Caco-2 (cell line): ENCODE results near the gene UBE2J2. TPM values are rescaled to one million over a fixed set of nuclear protein-coding genes. Genes with fewer than 3 reads are reported as not detected.

Experiments used
- BruUV-seq: library from RNA; stranded (reverse); fragments of 400-500 nt; replicated peaks from 2 replicates; lab custom pipeline; 2021; lab: Mats Ljungman, UMichigan
- CTCF ChIA-PET: fragments of 300-600 bp; sonication (Branson Sonifier 250); formaldehyde crosslinking; loops from one replicate; lab custom pipeline; 2022; ENCODE audit warnings: antibody characterized with exemption; lab: Charles Lee
- POLR2A ChIA-PET: fragments of 300-600 bp; sonication (Branson Sonifier 250); formaldehyde crosslinking; loops from one replicate; lab custom pipeline; 2022; ENCODE audit warnings: antibody characterized with exemption; lab: Charles Lee
- DNase-seq, 2 experiments: peaks; one replicate each; pipeline versions ENCODE4 v3.0.0 to v3.0.0-alpha.2; 2020 to 2022
- H3K27me3 ChIP-seq: replicated peaks from 2 replicates; pipeline ENCODE4 v1.6.0; 2011; ENCODE audit warnings: low read length; ENCODE audit not compliant: control insufficient read depth, insufficient read depth
- H3K36me3 ChIP-seq: 2 replicates; pipeline ENCODE4 v1.5.1; 2011; ENCODE audit warnings: low read length; ENCODE audit not compliant: control insufficient read depth, insufficient read depth
- H3K4me1 ChIP-seq: fragments of 250-450 bp; sonication (Bioruptor Pico); 2 replicates; pipeline ENCODE4 v1.5.1; 2020; ENCODE audit warnings: mild to moderate bottlenecking
- H3K4me3 ChIP-seq: 2 replicates; pipeline ENCODE4 v1.5.1; 2011; ENCODE audit warnings: low read depth, mild to moderate bottlenecking, control low read depth, low read length
- H3K9me3 ChIP-seq: fragments of 250-450 bp; sonication (Bioruptor Pico); 2 replicates; pipeline ENCODE4 v1.5.1; 2020; ENCODE audit warnings: mild to moderate bottlenecking, moderate library complexity
- H3K27ac Mint-ChIP-seq: one replicate; pipeline ENCODE4 v1.8.0; 2022; ENCODE audit warnings: mixed read lengths; ENCODE audit not compliant: unreplicated experiment
- H3K27me3 Mint-ChIP-seq: one replicate; pipeline ENCODE4 v1.8.0; 2022; ENCODE audit warnings: mixed read lengths; ENCODE audit not compliant: insufficient read depth, unreplicated experiment
- H3K36me3 Mint-ChIP-seq: one replicate; pipeline ENCODE4 v1.8.0; 2022; ENCODE audit warnings: mild to moderate bottlenecking, mixed read lengths; ENCODE audit not compliant: insufficient read depth, unreplicated experiment
- H3K4me1 Mint-ChIP-seq: one replicate; pipeline ENCODE4 v1.8.0; 2022; ENCODE audit warnings: low read depth, mixed read lengths; ENCODE audit not compliant: unreplicated experiment
- H3K4me3 Mint-ChIP-seq: one replicate; pipeline ENCODE4 v1.8.0; 2022; ENCODE audit warnings: mild to moderate bottlenecking, moderate library complexity, mixed read lengths; ENCODE audit not compliant: unreplicated experiment
- H3K9me3 Mint-ChIP-seq: one replicate; pipeline ENCODE4 v1.8.0; 2022; ENCODE audit warnings: mixed read lengths; ENCODE audit not compliant: unreplicated experiment
- CTCF ChIP-seq, 2 experiments: fragments of 200-600 bp in 1 of 2; IDR thresholded peaks; 1 replicate in 1 of 2; 2 replicates in 1 of 2; pipeline versions ENCODE4 v1.5.1 to v1.8.0; 2011 to 2022; ENCODE audit warnings: antibody characterized with exemption in 1 of 2, control low read depth in 1 of 2, inconsistent platforms in 1 of 2, low read depth in 1 of 2, low read length in 1 of 2, mild to moderate bottlenecking in 1 of 2, moderate library complexity in 1 of 2; ENCODE audit not compliant: insufficient read depth in 1 of 2, severe bottlenecking in 1 of 2, unreplicated experiment in 1 of 2
- intact Hi-C: fragments of 100-400 bp; cut with micrococcal nuclease; formaldehyde crosslinking; loops from one replicate; pipeline ENCODE4 v1.10.0; 2022; ENCODE audit not compliant: unreplicated experiment
- total RNA-seq: library from RNA; stranded (reverse); gene quantifications from 2 replicates; pipeline ENCODE4 v1.2.3, GENCODE V29; 2022

The UBE2J2 gene
- total RNA-seq, 1 experiment from 2014 or later = 57.2 TPM

- intact Hi-C loops = no loop called here
- DNase-seq = no peak
- peaks cover 40% of the 10 kb centered on the region for H3K36me3 Mint-ChIP-seq
- BruUV-seq = no TSS peak
- H3K9me3 ChIP-seq = no peaks in the 10 kb centered on the region
- no peak overlapping the region for H3K4me3 ChIP-seq
- no peaks in the 10 kb centered on the region for H3K27me3 ChIP-seq
- H3K4me1 ChIP-seq = peaks cover 33% of the 10 kb centered on the region
- no peak for TF ChIP-seq CTCF (IDR thresholded peaks at IDR 0.05; ENCODE audit: insufficient read depth in 1 of 2, low read depth in 1 of 2, low read length in 1 of 2, severe bottlenecking in 1 of 2, unreplicated experiment in 1 of 2)
- no peak overlapping the region for H3K27ac Mint-ChIP-seq
- H3K4me1 Mint-ChIP-seq = no peaks in the 10 kb centered on the region
- H3K9me3 Mint-ChIP-seq = no peaks in the 10 kb centered on the region
- H3K36me3 ChIP-seq = no peaks in the 10 kb centered on the region
- H3K4me3 Mint-ChIP-seq = no peak overlapping the region
- ChIA-PET CTCF (interaction anchor here (1.0 kb wide), 1 partner anchor 116 kb away, joined by 3 read pairs; no protein-coding TSS in a partner anchor), POLR2A (interaction anchor here (0.8 kb wide), 1 partner anchor 54 kb away, joined by 3 read pairs; no protein-coding TSS in a partner anchor)
- H3K27me3 Mint-ChIP-seq = no peaks in the 10 kb centered on the region
Observed at GRCh38 chr1:1238702-1239178, 34.9 kb downstream of the UBE2J2 start.

- no peaks in the 10 kb centered on the region for H3K9me3 ChIP-seq
- no peak for TF ChIP-seq CTCF (IDR thresholded peaks at IDR 0.05; ENCODE audit: insufficient read depth in 1 of 2, low read depth in 1 of 2, low read length in 1 of 2, severe bottlenecking in 1 of 2, unreplicated experiment in 1 of 2)
- H3K36me3 ChIP-seq = no peaks in the 10 kb centered on the region
- peaks cover 36% of the 10 kb centered on the region for H3K4me1 ChIP-seq
- no peaks in the 10 kb centered on the region for H3K27me3 ChIP-seq
- intact Hi-C loops = no loop called here
- ChIA-PET CTCF (interaction anchor here (1.0 kb wide), 1 partner anchor 115 kb away, joined by 3 read pairs; no protein-coding TSS in a partner anchor), POLR2A (interaction anchor here (0.8 kb wide), 1 partner anchor 54 kb away, joined by 3 read pairs; no protein-coding TSS in a partner anchor)
- no peak overlapping the region for H3K4me3 Mint-ChIP-seq
- no peaks in the 10 kb centered on the region for H3K9me3 Mint-ChIP-seq
- no peak overlapping the region for H3K27ac Mint-ChIP-seq
- peak in 1 of 2 experiments; percentile 55 for DNase-seq
- no TSS peak for BruUV-seq
- no peak overlapping the region for H3K4me3 ChIP-seq
- peaks cover 43% of the 10 kb centered on the region for H3K36me3 Mint-ChIP-seq
- H3K4me1 Mint-ChIP-seq = no peaks in the 10 kb centered on the region
- H3K27me3 Mint-ChIP-seq = no peaks in the 10 kb centered on the region
Observed at GRCh38 chr1:1237874-1238701, 35.6 kb downstream of the UBE2J2 start.

DNA sequence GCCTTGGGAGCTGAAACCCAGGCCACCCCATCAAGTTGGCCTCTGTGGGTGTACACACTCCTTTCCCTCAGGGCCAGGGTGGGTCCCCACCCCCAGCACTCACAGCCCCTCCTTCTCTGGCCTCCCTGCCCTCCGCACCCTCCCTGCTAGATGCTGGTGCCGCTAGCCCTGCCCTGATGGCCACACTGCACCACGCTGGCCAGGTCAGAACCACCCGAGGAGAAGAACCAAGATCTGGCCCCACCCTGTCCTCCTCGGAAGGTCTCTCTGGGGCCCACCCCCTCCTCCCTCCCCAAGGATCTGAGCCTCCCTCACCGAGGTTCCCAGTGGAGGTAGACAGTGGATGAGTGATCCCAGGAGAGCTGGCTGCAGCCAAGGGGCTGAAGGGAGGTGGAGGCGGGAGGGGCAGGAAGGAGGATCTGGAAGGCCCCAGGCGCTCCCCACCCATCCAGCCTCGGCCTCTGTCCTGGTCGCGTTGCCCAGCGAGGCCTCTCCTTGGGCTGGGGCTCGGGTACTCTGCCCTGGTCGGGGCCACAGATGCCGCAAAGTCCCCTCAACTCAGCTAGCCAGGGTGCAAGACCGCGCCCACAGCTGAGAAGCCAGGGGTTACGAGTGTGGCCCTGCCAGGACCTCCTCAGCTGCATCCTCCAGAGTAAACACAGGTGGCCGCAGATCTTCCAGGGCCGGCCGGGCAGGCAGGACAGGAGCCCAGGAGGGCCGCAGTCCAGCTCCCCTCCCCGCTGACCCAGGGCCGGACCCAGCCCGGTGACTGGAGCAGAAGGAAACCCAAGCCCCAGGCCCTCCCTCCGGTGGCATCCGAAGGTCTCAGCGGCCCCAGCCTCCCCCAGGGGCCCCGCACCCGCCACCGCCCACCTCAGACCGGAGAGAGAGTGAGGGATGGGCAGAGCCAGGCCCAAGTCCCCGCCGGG, 36.4 kb downstream of the UBE2J2 start:
- no peaks in the 10 kb centered on the region for H3K27me3 Mint-ChIP-seq
- no peak overlapping the region for H3K27ac Mint-ChIP-seq
- H3K4me1 Mint-ChIP-seq = no peaks in the 10 kb centered on the region
- H3K27me3 ChIP-seq = no peaks in the 10 kb centered on the region
- H3K36me3 ChIP-seq = no peaks in the 10 kb centered on the region
- ChIA-PET POLR2A (no interaction called here), CTCF (interaction anchor here (0.7 kb wide), 1 partner anchor 152 kb away, joined by 3 read pairs; no protein-coding TSS in a partner anchor)
- no peak overlapping the region for H3K4me3 ChIP-seq
- DNase-seq = no peak
- TF ChIP-seq CTCF (IDR thresholded peaks at IDR 0.05; ENCODE audit: insufficient read depth in 1 of 2, low read depth in 1 of 2, low read length in 1 of 2, severe bottlenecking in 1 of 2, unreplicated experiment in 1 of 2) = no peak
- intact Hi-C loops = no loop called here
- H3K9me3 Mint-ChIP-seq = no peaks in the 10 kb centered on the region
- H3K4me1 ChIP-seq = peaks cover 41% of the 10 kb centered on the region
- no peak overlapping the region for H3K4me3 Mint-ChIP-seq
- no peaks in the 10 kb centered on the region for H3K9me3 ChIP-seq
- BruUV-seq = no TSS peak
- H3K36me3 Mint-ChIP-seq = peaks cover 43% of the 10 kb centered on the region
